Naive B cell (primary cell): ENCODE measurements around the gene KRT25. TPM values are rescaled to one million over a fixed set of nuclear protein-coding genes. Genes with fewer than 3 reads are reported as not detected.

Experiments
- ATAC-seq, 2 donors: fragments of 150-1000 bp; cut with Tn5 transposase; 2 replicates each; pipeline ENCODE4 v1.10.0; 2021; ENCODE audit warnings: low read depth in 2 of 2, mild to moderate bottlenecking in 2 of 2, moderate library complexity in 2 of 2
- DNase-seq: peaks from one replicate; pipeline ENCODE4 v3.0.0; 2022
- H3K27ac Mint-ChIP-seq, 6 donors: one replicate each; pipeline ENCODE4 v1.8.0; 2020 to 2022; ENCODE audit warnings: mild to moderate bottlenecking in 6 of 6, mixed read lengths in 6 of 6, moderate library complexity in 5 of 6, inconsistent platforms in 2 of 6
- H3K27me3 Mint-ChIP-seq, 3 donors: one replicate each; pipeline ENCODE4 v1.8.0; 2021 to 2022; ENCODE audit warnings: mixed read lengths in 3 of 3, mild to moderate bottlenecking in 1 of 3
- H3K36me3 Mint-ChIP-seq, 2 donors: one replicate each; pipeline ENCODE4 v1.8.0; 2020 to 2022; ENCODE audit warnings: mixed read lengths in 2 of 2, inconsistent platforms in 1 of 2, mild to moderate bottlenecking in 1 of 2
- H3K4me1 Mint-ChIP-seq, 3 donors: one replicate each; pipeline ENCODE4 v1.8.0; 2020 to 2022; ENCODE audit warnings: mixed read lengths in 3 of 3, inconsistent platforms in 1 of 3, mild to moderate bottlenecking in 1 of 3, moderate library complexity in 1 of 3
- H3K4me3 Mint-ChIP-seq, 8 donors: one replicate each; pipeline ENCODE4 v1.8.0; 2020 to 2022; ENCODE audit warnings: mild to moderate bottlenecking in 8 of 8, mixed read lengths in 8 of 8, moderate library complexity in 8 of 8, inconsistent platforms in 2 of 8
- H3K9me3 Mint-ChIP-seq, 7 donors: one replicate each; pipeline ENCODE4 v1.8.0; 2020 to 2022; ENCODE audit warnings: mixed read lengths in 7 of 7, mild to moderate bottlenecking in 5 of 7, inconsistent platforms in 2 of 7, moderate library complexity in 1 of 7
- polyA plus RNA-seq, 6 donors: library from polyadenylated mRNA; unstranded; fragments of 300-500 nt; fragmentation: Illumina TruSeq; gene quantifications; one replicate each; pipeline ENCODE4 v1.2.3, GENCODE V29; 2021; ENCODE audit warnings: low read depth in 6 of 6

The KRT25 gene
- polyA plus RNA-seq, 6 donors from 2014 or later: not detected

GRCh38 chr17:40738553-40738952 lies 16.6 kb downstream of the KRT25 start:
- Mint-ChIP-seq H3K4me1 (no peaks in the 10 kb centered on the region), H3K27me3 (peaks cover 39 to 49% (median 49%) of the 10 kb centered on the region in 3 donors), H3K4me3 (no peak overlapping the region), H3K9me3 (peaks cover 4 to 19% (median 9%) of the 10 kb centered on the region in 7 donors), H3K36me3 (peaks cover 8 to 9% of the 10 kb centered on the region in 2 donors), H3K27ac (no peak overlapping the region)
- DNase-seq (no peak), ATAC-seq (no peak)

GRCh38 chr17:40735016-40735415 lies 20.1 kb downstream of the KRT25 start:
- peaks cover 0 to 4% (median 3%) of the 10 kb centered on the region in 3 donors for H3K4me1 Mint-ChIP-seq
- H3K9me3 Mint-ChIP-seq: no peaks in the 10 kb centered on the region
- peaks cover 0 to 2% of the 10 kb centered on the region in 2 donors for H3K36me3 Mint-ChIP-seq
- peaks cover 17 to 34% (median 26%) of the 10 kb centered on the region in 3 donors for H3K27me3 Mint-ChIP-seq
- DNase-seq: no peak
- peak overlapping the region in 1 of 6 donors; percentile 17 for H3K27ac Mint-ChIP-seq
- H3K4me3 Mint-ChIP-seq: no peak overlapping the region
- no peak for ATAC-seq

- H3K27ac Mint-ChIP-seq: peak overlapping the region in 1 of 6 donors; percentile 13
- no peaks in the 10 kb centered on the region for H3K36me3 Mint-ChIP-seq
- ATAC-seq (no peak), DNase-seq (no peak)
- H3K4me1 Mint-ChIP-seq: peaks cover 0 to 8% (median 4%) of the 10 kb centered on the region in 3 donors
- peaks cover 8 to 31% (median 20%) of the 10 kb centered on the region in 3 donors for H3K27me3 Mint-ChIP-seq
- no peaks in the 10 kb centered on the region for H3K9me3 Mint-ChIP-seq
- no peak overlapping the region for H3K4me3 Mint-ChIP-seq
Measured at GRCh38 chr17:40734018-40734417, 21.1 kb downstream of the KRT25 start.

- H3K36me3 Mint-ChIP-seq: no peaks in the 10 kb centered on the region
- H3K9me3 Mint-ChIP-seq: peaks cover 0 to 3% (median 0%) of the 10 kb centered on the region in 7 donors
- no peak overlapping the region for H3K4me3 Mint-ChIP-seq
- H3K27me3 Mint-ChIP-seq: peaks cover 0 to 26% (median 5%) of the 10 kb centered on the region in 3 donors
- H3K27ac Mint-ChIP-seq: no peak overlapping the region
- no peak for ATAC-seq
- DNase-seq: no peak
- peaks cover 16 to 33% (median 17%) of the 10 kb centered on the region in 3 donors for H3K4me1 Mint-ChIP-seq
Measured at GRCh38 chr17:40730970-40731369, 24.2 kb downstream of the KRT25 start.

GRCh38 chr17:40727447-40728231 lies 27.5 kb downstream of the KRT25 start:
- Mint-ChIP-seq H3K4me1 (peaks cover 16 to 33% (median 17%) of the 10 kb centered on the region in 3 donors), H3K4me3 (peak overlapping the region; percentile 12 to 88 (median 75)), H3K27me3 (peaks cover 0 to 16% (median 12%) of the 10 kb centered on the region in 3 donors), H3K9me3 (peaks cover 0 to 3% (median 0%) of the 10 kb centered on the region in 7 donors), H3K36me3 (peaks cover 4 to 7% of the 10 kb centered on the region in 2 donors), H3K27ac (peak overlapping the region; percentile 71 to 97 (median 90))
- DNase-seq: peak; percentile 56
- peak; percentile 90 to 91 for ATAC-seq

GRCh38 chr17:40726919-40727318 lies 28.2 kb downstream of the KRT25 start:
- Mint-ChIP-seq H3K27ac (peak overlapping the region in 4 of 6 donors; percentile 36 to 84 (median 46)), H3K9me3 (peaks cover 0 to 3% (median 0%) of the 10 kb centered on the region in 7 donors)

GRCh38 chr17:40724656-40725055 lies 30.5 kb downstream of the KRT25 start:
- Mint-ChIP-seq H3K9me3 (peaks cover 0 to 3% (median 0%) of the 10 kb centered on the region in 7 donors), H3K27me3 (peaks cover 3 to 20% (median 12%) of the 10 kb centered on the region in 3 donors), H3K27ac (no peak overlapping the region), H3K36me3 (peaks cover 4 to 7% of the 10 kb centered on the region in 2 donors), H3K4me1 (peaks cover 13 to 29% (median 16%) of the 10 kb centered on the region in 3 donors), H3K4me3 (no peak overlapping the region)
- ATAC-seq: no peak
- DNase-seq: no peak

More at GRCh38 chr17:40726919-40727318, 28.2 kb downstream of the KRT25 start:
- Mint-ChIP-seq H3K27me3 (peaks cover 0 to 16% (median 12%) of the 10 kb centered on the region in 3 donors), H3K4me3 (peak overlapping the region in 1 of 8 donors; percentile 33), H3K36me3 (peaks cover 4 to 7% of the 10 kb centered on the region in 2 donors), H3K4me1 (peaks cover 16 to 33% (median 17%) of the 10 kb centered on the region in 3 donors)
- ATAC-seq (no peak), DNase-seq (no peak)

GRCh38 chr17:40722241-40722640 lies 32.9 kb downstream of the KRT25 start:
- Mint-ChIP-seq H3K36me3 (peaks cover 4 to 7% of the 10 kb centered on the region in 2 donors), H3K4me1 (peaks cover 5 to 7% (median 7%) of the 10 kb centered on the region in 3 donors), H3K27me3 (peaks cover 5 to 27% (median 12%) of the 10 kb centered on the region in 3 donors), H3K9me3 (peaks cover 0 to 2% (median 0%) of the 10 kb centered on the region in 7 donors), H3K4me3 (no peak overlapping the region), H3K27ac (no peak overlapping the region)
- ATAC-seq (no peak), DNase-seq (no peak)

- H3K9me3 Mint-ChIP-seq: peaks cover 0 to 2% (median 0%) of the 10 kb centered on the region in 7 donors
- ATAC-seq (no peak), DNase-seq (no peak)
- H3K4me3 Mint-ChIP-seq: no peak overlapping the region
- H3K36me3 Mint-ChIP-seq: peaks cover 4 to 7% of the 10 kb centered on the region in 2 donors
- H3K27ac Mint-ChIP-seq: peak overlapping the region in 1 of 6 donors; percentile 42
- no peaks in the 10 kb centered on the region for H3K4me1 Mint-ChIP-seq
- peaks cover 15 to 37% (median 18%) of the 10 kb centered on the region in 3 donors for H3K27me3 Mint-ChIP-seq
Measured at GRCh38 chr17:40720899-40721298, 34.2 kb downstream of the KRT25 start.

GRCh38 chr17:40718930-40719329 lies 36.2 kb downstream of the KRT25 start:
- ATAC-seq: no peak
- Mint-ChIP-seq H3K36me3 (peaks cover under 1 to 4% of the 10 kb centered on the region in 2 donors), H3K27ac (no peak overlapping the region), H3K4me1 (no peaks in the 10 kb centered on the region), H3K9me3 (peaks cover 0 to 2% (median 0%) of the 10 kb centered on the region in 7 donors), H3K4me3 (no peak overlapping the region), H3K27me3 (peaks cover 18 to 48% (median 29%) of the 10 kb centered on the region in 3 donors)
- DNase-seq: no peak

GRCh38 chr17:40717776-40718175 lies 37.4 kb downstream of the KRT25 start:
- no peaks in the 10 kb centered on the region for H3K4me1 Mint-ChIP-seq
- H3K36me3 Mint-ChIP-seq: no peaks in the 10 kb centered on the region
- no peak for DNase-seq
- no peaks in the 10 kb centered on the region for H3K9me3 Mint-ChIP-seq
- H3K4me3 Mint-ChIP-seq: no peak overlapping the region
- H3K27ac Mint-ChIP-seq: no peak overlapping the region
- peaks cover 18 to 46% (median 21%) of the 10 kb centered on the region in 3 donors for H3K27me3 Mint-ChIP-seq
- ATAC-seq: no peak

GRCh38 chr17:40714473-40714872 lies 40.7 kb downstream of the KRT25 start:
- Mint-ChIP-seq H3K36me3 (no peaks in the 10 kb centered on the region), H3K27ac (no peak overlapping the region), H3K4me3 (no peak overlapping the region), H3K9me3 (no peaks in the 10 kb centered on the region), H3K27me3 (peaks cover 21 to 50% (median 28%) of the 10 kb centered on the region in 3 donors), H3K4me1 (peaks cover 0 to 2% (median 0%) of the 10 kb centered on the region in 3 donors)
- DNase-seq: no peak
- ATAC-seq: no peak

- H3K4me1 Mint-ChIP-seq: peaks cover 0 to 3% (median 2%) of the 10 kb centered on the region in 3 donors
- ATAC-seq: no peak
- no peaks in the 10 kb centered on the region for H3K36me3 Mint-ChIP-seq
- H3K27me3 Mint-ChIP-seq: peaks cover 32 to 49% (median 39%) of the 10 kb centered on the region in 3 donors
- H3K27ac Mint-ChIP-seq: no peak overlapping the region
- H3K4me3 Mint-ChIP-seq: no peak overlapping the region
- H3K9me3 Mint-ChIP-seq: no peaks in the 10 kb centered on the region
- DNase-seq: no peak
Measured at GRCh38 chr17:40707745-40708144, 47.4 kb downstream of the KRT25 start.
